Fibroblast of upper back skin (primary cell): ENCODE results near the gene STEAP1.
"Not testable (repeated sequence)": the region's sequence is repeated elsewhere in the genome, so short reads cannot be mapped to it uniquely, and the experiment has no call there.

Source experiments
- DNase-seq: peaks from one replicate; pipeline ENCODE4 v3.0.0-alpha.2; 2013

STEAP1 gene

GRCh38 chr7:90175667-90176066, 21.4 kb downstream of the STEAP1 start:
- DNase-seq, result no peak

GRCh38 chr7:90176195-90176594, 21.9 kb downstream of the STEAP1 start:
- DNase-seq, result no peak

- DNase-seq, result no peak
Measured at GRCh38 chr7:90178166-90178565, 23.9 kb downstream of the STEAP1 start.

GRCh38 chr7:90178679-90179278, 24.5 kb downstream of the STEAP1 start:
- DNase-seq, result peak; percentile 84

GRCh38 chr7:90180011-90180585, 25.8 kb downstream of the STEAP1 start:
- peak; percentile 68 for DNase-seq

GRCh38 chr7:90180649-90181048, 26.4 kb downstream of the STEAP1 start:
- DNase-seq, result no peak

GRCh38 chr7:90181485-90181884, 27.2 kb downstream of the STEAP1 start:
- DNase-seq, result no peak

GRCh38 chr7:90186290-90186689, 32.0 kb downstream of the STEAP1 start:
- DNase-seq, result not testable (repeated sequence)

GRCh38 chr7:90187507-90188050, 33.3 kb downstream of the STEAP1 start:
- no peak for DNase-seq

- DNase-seq, result no peak
Measured at GRCh38 chr7:90188281-90188680, 34.0 kb downstream of the STEAP1 start.

- no peak for DNase-seq
Measured at GRCh38 chr7:90190995-90191394, 36.7 kb downstream of the STEAP1 start.

- no peak for DNase-seq
Measured at GRCh38 chr7:90191648-90192047, 37.4 kb downstream of the STEAP1 start.

- peak; percentile 80 for DNase-seq
Measured at GRCh38 chr7:90192876-90193750, 38.8 kb downstream of the STEAP1 start.

GRCh38 chr7:90194911-90195809, 40.9 kb downstream of the STEAP1 start:
- no peak for DNase-seq

- no peak for DNase-seq
Measured at GRCh38 chr7:90201500-90202195, 47.4 kb downstream of the STEAP1 start.

- no peak for DNase-seq
Measured at GRCh38 chr7:90207956-90208355, 53.7 kb downstream of the STEAP1 start.

- DNase-seq, result no peak
Measured at GRCh38 chr7:90209776-90210175, 55.5 kb downstream of the STEAP1 start.

GRCh38 chr7:90210475-90210874, 56.2 kb downstream of the STEAP1 start:
- no peak for DNase-seq

- no peak for DNase-seq
Measured at GRCh38 chr7:90210981-90211380, 56.7 kb downstream of the STEAP1 start.

- peak; percentile 94 for DNase-seq
Measured at GRCh38 chr7:90211391-90212148, 57.3 kb downstream of the STEAP1 start, which contains the start of gene STEAP2. Gene STEAP2 (plus strand): TSS chr7:90211740. CDS start chr7:90225083, 13,343 bp downstream.

GRCh38 chr7:90212149-90212495, 57.9 kb downstream of the STEAP1 start:
- no peak for DNase-seq
